ENCODE measurements around the gene ZNF689. TPM values are rescaled to one million over a fixed set of nuclear protein-coding genes. Genes with fewer than 3 reads are reported as not detected.
A peak's percentile ranks its signal among the peaks of the same experiment; 100 is the strongest.

Gene ZNF689
- total RNA-seq, 4 donors from 2014 or later, result 9.7 to 14.7 (median 11.8) TPM

DNA sequence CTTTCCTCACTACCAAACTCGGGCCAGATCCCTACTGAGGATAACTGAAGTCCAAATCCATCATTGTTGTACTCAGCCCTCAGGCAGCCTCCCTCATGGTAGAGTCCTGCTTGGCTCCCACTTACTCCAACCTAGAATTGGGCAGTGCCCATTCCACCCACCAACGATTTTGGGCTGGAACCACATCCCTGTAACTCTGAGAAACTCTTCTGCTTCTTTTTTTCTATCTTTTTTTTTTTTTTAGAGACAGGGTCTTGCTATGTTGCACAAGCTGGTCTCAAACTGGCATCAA, 41.8 kb upstream of the ZNF689 start:
- H3K36me3 ChIP-seq, result peaks cover 31 to 34% of the 10 kb centered on the region in 2 donors
- H3K4me3 ChIP-seq (replicated peaks in 1 of 3), result peak overlapping the region in 2 of 3 donors; percentile 76 to 84
- TF ChIP-seq POLR2A (IDR thresholded peaks at IDR 0.05), result no peak
- TF ChIP-seq CTCF (IDR thresholded peaks at IDR 0.05), result no peak
- intact Hi-C loops (cut with DNase I), result no loop called here
- no peaks in the 10 kb centered on the region for H3K9me3 ChIP-seq
- H3K27me3 ChIP-seq, result no peaks in the 10 kb centered on the region
- peaks cover 15 to 19% of the 10 kb centered on the region in 2 donors for H3K4me1 ChIP-seq
- 13 to 19% methylated on average over 2 of the region's 2 CpGs for WGBS, 2 donors
- DNase-seq, result no peak
- peak overlapping the region in 2 of 3 donors; percentile 88 to 94 for H3K27ac ChIP-seq

DNA sequence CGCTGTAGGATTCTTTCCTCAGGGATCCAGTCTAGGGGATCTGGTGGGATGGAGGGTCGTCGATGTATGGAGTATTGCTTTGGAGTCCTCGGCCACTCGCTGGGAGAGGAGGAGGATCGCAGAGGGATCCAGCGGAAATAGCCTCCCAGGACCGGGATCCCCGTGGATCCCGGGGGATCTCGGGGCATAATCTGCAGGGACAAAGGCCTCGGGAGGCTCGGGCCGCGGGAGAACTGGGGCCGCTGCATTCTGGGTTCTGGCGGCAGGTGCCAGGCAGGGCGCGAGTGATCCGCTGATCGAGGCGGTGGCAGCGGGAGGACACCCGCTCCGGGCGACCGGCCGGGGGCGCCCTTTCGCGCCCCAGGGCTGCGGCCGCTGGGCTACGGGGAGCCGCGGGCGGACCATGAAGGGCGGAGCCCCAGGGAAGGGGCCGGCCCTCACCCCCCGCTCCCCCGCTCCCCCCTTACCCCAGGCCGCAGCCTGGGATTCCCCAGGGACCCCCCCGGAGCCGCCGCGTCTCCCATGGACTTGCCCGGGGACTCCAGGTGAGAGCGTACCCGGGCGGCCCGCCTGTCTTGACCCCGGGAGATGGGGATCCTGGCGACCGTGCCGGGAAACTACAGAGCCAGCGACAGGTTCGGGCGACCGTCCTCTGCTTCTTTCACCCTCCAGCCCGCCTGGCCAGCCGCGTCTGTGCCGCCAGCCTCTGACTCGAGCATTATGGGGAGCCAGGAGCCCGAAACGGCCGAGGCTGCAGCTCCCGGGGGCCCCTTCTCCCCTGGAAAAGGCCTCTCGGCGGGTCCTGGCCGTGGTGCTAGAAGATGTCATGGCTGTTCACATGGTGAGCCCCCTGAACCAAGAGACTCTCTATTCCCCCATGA, 41.2 kb upstream of the ZNF689 start:
- WGBS, 2 donors, result 0 to 2% methylated on average over 18 to 41 of the region's 71 CpGs
- Histone ChIP-seq H3K4me3 (replicated peaks in 1 of 3) (peak overlapping the region; percentile 65 to 84 (median 76)), H3K27ac (peak overlapping the region; percentile 88 to 94 (median 90)), H3K4me1 (peaks cover 14% of the 10 kb centered on the region in 2 donors), H3K36me3 (peaks cover 31 to 34% of the 10 kb centered on the region in 2 donors), H3K9me3 (no peaks in the 10 kb centered on the region), H3K27me3 (no peaks in the 10 kb centered on the region)
- TF ChIP-seq CTCF (IDR thresholded peaks at IDR 0.05) (peak; percentile 23 to 72 (median 44)), POLR2A (IDR thresholded peaks at IDR 0.05) (no peak)
- intact Hi-C loops (cut with DNase I), result no loop called here
- peak; percentile 67 to 71 for DNase-seq

- Histone ChIP-seq H3K4me3 (replicated peaks in 1 of 3) (peak within 1 kb of the TSS; percentile 65 to 84 (median 76)), H3K9me3 (no peaks in the 10 kb centered on the region), H3K4me1 (peaks cover 14% of the 10 kb centered on the region in 2 donors), H3K27me3 (no peaks in the 10 kb centered on the region), H3K27ac (peak within 1 kb of the TSS; percentile 88 to 94 (median 90)), H3K36me3 (peaks cover 25 to 28% of the 10 kb centered on the region in 2 donors)
- intact Hi-C loops (cut with DNase I), result no loop called here
- peak; percentile 100 for DNase-seq
- 1% methylated on average over 38 to 46 of the region's 53 CpGs for WGBS, 2 donors
- peak in 4 of 6 experiments; percentile 21 to 51 (median 38) for TF ChIP-seq CTCF (IDR thresholded peaks at IDR 0.05)
- TF ChIP-seq POLR2A (IDR thresholded peaks at IDR 0.05), result peak in 1 of 2 donors; percentile 55
Measured at GRCh38 chr16:30650369-30651123, 40.4 kb upstream of the ZNF689 start, which contains the start of gene PRR14. PRR14 (plus strand) TSS chr16:30650960; CDS start chr16:30651646, 686 bp downstream.

DNA sequence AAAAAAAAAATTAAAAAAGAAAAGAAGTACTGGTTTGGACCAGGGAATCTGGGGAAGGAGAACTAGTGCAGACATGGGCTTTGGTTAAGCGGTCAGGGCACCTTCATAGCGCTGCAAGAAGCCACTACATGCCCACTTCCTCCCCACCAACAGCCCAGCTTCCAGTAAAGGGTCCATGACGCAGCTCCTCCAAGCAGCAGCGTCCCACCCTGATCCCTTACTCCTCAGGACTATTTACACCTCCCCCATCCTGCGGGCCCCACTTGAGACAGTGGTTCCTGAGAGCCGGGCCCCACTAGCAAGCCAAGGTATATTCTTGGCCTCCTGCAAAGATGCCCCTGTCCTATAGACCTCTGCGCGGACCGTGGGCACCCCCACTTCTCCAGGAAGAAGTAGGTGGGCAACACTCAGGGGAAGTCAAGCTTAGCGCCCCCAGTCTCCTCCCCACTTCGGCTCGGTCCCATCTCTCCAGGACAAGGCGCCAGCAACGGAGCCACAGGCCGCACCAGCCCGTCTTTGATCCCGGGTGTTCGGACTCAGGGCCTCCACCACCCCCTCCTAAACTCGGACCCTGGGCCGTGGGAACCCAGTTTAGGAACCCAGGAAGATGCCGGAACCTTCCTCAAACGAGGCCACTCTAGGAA, 39.7 kb upstream of the ZNF689 start:
- H3K27ac ChIP-seq, result peak overlapping the region; percentile 75 to 94 (median 88)
- 13 to 23% methylated on average over 18 to 21 of the region's 22 CpGs for WGBS, 2 donors
- H3K4me1 ChIP-seq, result peaks cover 14% of the 10 kb centered on the region in 2 donors
- no peaks in the 10 kb centered on the region for H3K27me3 ChIP-seq
- TF ChIP-seq POLR2A (IDR thresholded peaks at IDR 0.05) (no peak), CTCF (IDR thresholded peaks at IDR 0.05) (no peak)
- peaks cover 18 to 21% of the 10 kb centered on the region in 2 donors for H3K36me3 ChIP-seq
- H3K4me3 ChIP-seq (replicated peaks in 1 of 3), result peak overlapping the region; percentile 16 to 53 (median 39)
- no peaks in the 10 kb centered on the region for H3K9me3 ChIP-seq
- peak in 1 of 2 donors; percentile 16 for DNase-seq
- intact Hi-C loops (cut with DNase I), result no loop called here

Data from thyroid gland (tissue), 4 donors.